Retinal pigment epithelial cell (primary cell): ENCODE measurements around the gene ZDHHC9.

Experiments
- DNase-seq: peaks from one replicate; pipeline ENCODE4 v3.0.0-alpha.2; 2010; ENCODE audit warnings: low read depth
- H3K4me3 ChIP-seq: 2 replicates; pipeline ENCODE4 v1.5.1; 2011; ENCODE audit warnings: mild to moderate bottlenecking, low read length, control low read depth, moderate library complexity
- CTCF ChIP-seq: conservative IDR thresholded peaks from 2 replicates; pipeline ENCODE4 v1.5.1; 2011; ENCODE audit warnings: low read depth, low read length, control low read depth, inconsistent platforms

The ZDHHC9 gene

DNA sequence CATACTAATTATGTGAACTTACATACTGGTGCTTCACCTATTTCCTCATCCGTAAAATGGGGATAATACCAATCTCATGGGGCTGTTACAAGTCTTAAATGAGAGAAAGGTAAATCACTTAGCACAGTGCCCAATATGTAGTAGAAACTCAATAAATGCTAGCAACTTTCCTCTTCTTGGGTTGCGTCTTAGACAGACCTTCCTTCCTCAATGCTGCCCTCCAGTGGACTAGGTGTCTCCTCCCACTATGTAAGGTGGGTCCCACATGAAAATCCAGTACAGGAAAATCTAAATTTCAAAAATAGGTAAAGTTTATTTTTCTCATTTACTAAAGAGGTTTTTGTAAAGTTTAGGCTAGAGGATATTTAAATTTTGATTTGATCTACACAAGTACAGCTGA is 20.6 kb downstream of the ZDHHC9 start:
- TF ChIP-seq CTCF = peak; percentile 62
- H3K4me3 ChIP-seq = no peak overlapping the region
- no peak for DNase-seq

DNA sequence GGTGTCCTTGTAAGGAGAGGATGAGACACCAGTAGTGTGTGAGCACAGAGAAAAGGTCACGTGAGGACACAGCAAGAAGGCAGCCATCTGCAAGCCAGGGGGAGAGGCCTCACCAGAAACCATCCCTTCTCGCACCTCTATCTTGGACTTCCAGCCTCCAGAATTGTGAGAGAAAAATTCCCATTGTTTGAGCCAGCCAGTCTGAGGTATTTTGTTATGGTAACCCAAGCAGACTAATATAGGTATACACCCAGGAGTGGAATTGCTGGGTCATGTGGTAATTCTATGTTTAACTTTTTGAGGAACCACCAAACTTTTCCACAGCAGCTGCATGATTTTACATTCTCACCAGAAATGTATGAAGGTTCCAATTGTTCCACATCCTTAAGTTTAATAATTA is 25.6 kb downstream of the ZDHHC9 start:
- H3K4me3 ChIP-seq = no peak overlapping the region
- no peak for DNase-seq
- no peak for TF ChIP-seq CTCF

DNA sequence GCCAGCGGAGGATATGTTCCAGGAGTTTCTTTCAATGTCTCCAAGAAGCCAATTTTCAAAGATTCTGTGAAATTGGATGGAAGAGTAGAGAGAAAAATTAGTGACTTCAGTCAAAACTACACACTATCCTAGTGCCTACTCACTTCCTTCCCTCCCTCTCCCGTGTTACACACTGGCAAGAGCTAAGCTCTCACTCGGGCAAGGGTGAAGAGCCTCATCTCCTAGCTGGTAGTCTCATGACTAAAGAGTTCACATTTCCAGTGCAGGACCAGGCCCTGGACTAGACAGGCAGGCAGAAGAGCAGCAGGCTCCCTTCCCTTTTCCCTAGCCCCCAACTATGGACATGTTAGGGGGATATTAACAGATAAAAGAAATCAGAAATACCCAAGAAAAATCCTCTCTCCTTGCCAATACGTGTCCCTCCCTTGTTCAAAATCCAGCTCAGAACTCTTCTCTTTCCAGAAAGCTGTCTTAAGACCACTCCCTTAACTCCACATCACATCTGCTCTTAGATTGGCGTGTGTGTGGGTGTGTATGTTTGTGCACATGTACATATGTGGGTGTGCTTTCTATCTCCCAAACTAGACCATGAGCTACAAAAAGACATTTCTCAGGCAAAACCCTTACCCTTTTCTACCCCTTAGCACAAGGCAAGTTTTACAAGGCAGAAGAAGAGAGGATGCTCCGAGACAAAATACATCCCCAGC is 29.9 kb downstream of the ZDHHC9 start:
- H3K4me3 ChIP-seq = no peak overlapping the region
- no peak for TF ChIP-seq CTCF
- no peak for DNase-seq

- no peak overlapping the region for H3K4me3 ChIP-seq
- no peak for TF ChIP-seq CTCF
- no peak for DNase-seq
These were observed 34.6 kb downstream of the ZDHHC9 start for GRCh38 chrX:129808829-129809796.

GRCh38 chrX:129808158-129808828 is 35.4 kb downstream of the ZDHHC9 start:
- DNase-seq = no peak
- H3K4me3 ChIP-seq = no peak overlapping the region
- no peak for TF ChIP-seq CTCF

DNA sequence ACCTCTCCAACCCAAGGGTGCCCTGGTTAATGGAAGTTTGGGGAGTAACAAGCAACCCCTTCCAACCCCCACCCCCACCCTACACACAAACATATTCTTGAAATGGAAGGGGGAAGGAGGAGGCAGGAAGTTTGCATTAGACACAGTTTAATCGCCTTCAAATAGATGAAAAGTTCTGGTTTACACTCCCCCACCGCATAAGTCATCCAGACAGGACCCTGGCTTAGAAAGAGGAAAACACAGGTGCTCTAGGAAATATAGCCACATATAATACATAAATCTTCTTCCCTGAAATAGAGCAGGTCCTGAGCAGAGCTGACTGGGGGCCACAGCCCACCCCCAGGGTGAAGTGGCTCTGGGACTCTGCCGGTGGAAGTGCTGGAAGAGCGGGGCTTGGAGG is 38.9 kb downstream of the ZDHHC9 start:
- no peak overlapping the region for H3K4me3 ChIP-seq
- DNase-seq = no peak

More for the DNA sequence above, 38.9 kb downstream of the ZDHHC9 start:
- TF ChIP-seq CTCF = no peak
